ENCODE data around the gene CCNI2.

The CCNI2 gene

DNA sequence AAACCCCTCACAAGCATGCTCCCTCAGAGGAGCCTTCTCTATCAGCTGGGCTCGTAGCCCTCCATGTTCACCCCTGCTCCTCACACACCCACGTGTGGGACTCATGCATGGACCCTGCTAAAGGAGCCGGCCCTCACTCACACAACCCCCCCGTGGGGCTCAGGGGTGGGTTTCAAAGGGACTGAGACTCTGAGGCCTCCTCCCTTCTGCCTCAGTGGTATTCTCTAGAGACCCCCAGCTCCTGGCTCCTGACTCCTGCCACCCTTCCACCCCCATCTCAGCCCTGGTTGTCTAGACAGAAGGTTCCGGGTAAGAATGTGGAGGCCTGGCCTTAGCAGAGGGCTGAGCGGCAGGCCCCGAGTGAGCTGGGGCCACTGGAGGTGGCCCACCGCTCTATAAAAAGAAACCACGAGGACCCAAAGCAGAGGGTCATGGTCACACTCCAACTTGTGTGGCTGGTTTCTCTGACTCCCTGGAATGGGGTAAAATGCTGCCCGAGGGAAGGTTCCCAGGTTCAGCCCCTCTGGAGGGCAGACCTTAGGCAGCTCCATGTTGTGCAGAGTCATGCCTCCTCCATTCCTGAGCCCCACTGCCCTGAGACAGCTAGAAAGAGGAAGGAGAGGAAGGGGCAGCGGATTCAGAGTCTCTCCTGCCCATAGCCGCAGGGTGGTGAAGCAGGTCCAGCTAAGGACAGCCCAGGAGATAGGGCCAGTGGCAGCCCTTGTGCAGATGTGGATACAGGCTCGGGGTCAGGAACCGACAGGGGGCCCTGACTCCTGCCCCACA lies 19.0 kb downstream of the CCNI2 start:
- DNase-seq, result no peak

DNA sequence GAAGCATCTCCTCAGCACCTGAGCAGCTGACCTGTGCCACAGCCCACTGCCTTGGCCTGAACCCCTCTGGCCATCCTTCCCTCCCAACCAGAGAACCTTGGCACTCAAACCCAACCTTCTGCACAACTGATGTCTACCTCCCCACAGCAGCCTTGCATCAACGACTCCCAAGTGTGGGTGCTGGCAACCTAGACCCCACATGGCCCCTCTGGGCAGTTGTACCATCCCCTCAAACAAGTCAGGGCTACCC lies 19.5 kb downstream of the CCNI2 start:
- no peak for DNase-seq

DNA sequence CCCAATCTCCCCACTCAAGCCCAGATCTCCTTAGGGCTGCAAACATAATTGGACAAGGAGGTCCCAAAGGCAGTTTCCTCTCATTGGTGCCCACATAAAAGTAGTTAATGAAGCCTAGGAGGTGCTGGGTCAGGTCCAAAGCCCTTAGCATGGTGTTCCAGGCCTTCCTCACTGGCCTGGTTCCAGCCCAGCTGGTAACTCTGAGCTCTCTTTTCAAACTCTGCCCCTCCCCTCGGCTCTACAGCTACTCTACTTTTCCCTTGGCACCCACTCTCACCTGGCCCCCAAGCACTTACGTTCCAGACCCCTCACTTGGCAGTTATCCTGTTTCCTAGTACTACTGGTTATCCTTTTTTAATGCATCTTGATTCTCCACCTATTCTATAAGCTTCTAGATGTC lies 19.9 kb downstream of the CCNI2 start:
- DNase-seq, result no peak

DNA sequence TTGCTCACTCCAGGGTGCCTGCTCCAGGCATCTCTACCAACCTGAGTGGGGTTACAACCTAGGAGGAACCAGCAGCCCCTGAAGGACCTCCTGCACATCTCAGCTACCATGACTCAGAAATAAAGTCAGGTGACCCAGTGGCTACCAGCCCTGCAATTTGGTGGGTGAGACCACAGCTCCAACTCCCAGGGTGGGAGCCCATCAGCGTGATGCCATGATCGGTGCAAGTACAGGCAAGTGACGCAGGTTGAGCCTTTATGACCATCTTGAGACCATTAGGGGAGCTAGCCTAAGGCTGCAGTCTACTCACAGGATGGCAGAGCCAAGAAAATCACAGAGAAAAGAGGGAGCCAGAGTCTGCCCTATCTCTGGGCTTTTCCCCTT lies 21.3 kb downstream of the CCNI2 start:
- DNase-seq, result no peak

DNA sequence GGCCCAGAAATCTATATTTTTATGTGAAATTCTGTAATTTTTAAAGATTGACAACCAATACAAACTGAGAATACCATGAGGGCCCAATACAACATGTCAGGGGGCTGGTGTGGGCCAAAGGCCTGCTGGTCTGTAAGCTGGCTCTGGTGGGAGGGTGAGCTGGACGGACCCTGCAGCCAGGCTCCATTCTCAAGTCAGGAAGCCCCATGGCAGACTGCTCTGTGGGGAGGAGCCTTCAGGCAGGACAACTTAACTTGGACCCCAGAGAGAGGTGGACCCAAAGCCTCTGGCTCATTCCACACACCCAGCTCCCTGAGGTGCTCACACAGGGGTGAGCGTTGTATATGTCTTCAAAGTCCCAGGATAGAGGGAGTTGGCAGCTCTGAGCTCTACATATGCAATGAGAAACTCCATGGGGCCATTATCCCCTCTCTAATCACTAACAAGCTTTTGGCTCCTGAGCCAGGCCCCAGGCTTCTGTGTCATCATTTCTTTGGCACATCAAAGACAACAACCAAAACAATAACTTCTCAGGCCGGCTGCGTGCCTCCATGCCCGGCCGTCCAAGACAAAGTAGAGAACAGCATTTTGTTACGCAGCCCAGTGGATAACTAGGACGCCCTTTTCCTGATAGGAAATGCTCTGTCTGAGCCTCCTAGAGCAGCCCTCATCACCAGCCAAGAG lies 23.4 kb downstream of the CCNI2 start:
- no peak for DNase-seq

DNA sequence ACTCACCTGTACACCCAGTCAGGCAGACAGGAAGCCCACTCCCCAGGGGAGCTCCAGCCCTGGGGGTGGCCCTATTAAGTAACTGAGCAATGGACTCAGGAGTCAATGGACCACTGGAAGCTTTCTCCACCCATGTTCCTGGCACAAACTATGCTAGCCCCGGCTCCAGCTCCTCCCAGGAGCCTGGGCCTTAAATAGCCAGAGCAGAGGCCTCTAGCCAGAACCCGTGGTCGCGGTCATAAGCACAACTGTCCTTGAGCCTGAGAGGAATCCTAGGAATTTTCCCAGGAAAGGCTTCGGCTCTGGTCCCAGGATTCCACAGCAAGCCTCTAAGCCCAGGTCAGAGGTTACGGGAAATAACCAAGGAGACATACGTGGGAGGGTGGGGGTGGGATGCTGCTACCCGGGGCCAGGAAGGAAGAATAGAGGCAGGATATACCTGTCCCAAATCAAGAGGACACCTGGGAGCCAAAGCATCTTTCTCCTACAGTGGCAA lies 24.3 kb downstream of the CCNI2 start:
- DNase-seq, result no peak

DNA sequence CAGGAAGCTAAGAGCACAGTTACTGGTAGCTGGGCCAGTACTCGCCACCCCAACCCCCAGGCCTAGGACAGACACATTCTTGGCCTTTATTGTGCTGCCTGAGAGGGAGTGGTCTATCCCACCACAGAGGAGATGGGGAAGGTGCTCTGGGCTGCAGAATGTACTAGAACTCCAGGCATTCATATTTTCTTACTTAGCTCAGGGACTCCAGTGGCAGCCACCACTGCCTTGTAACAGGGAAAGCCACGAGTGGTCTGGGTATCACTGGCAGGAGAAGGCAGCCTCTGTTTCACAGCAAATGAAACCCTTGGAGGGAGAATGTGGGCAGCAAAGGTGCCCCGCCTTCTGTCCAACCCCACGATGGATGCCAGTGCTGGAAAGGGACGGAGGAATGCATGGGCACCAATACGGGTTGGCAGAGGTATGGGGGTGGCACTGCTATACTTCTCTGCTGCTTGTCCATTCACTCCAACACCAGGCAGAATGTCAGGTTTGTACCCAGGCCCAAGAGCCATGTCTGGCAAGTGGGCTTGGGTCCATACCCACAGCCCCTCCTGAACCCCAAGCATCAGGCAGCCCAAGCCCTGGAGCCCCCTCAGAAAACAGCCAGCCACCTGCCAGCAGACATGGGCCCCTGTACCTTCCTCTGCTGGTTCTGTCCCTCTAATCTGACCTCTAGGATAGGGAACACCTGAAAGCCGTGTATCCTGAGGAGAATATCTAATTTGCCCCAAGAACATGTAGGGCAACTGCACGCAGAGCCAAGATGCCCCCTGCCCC lies 25.3 kb downstream of the CCNI2 start:
- no peak for DNase-seq

DNA sequence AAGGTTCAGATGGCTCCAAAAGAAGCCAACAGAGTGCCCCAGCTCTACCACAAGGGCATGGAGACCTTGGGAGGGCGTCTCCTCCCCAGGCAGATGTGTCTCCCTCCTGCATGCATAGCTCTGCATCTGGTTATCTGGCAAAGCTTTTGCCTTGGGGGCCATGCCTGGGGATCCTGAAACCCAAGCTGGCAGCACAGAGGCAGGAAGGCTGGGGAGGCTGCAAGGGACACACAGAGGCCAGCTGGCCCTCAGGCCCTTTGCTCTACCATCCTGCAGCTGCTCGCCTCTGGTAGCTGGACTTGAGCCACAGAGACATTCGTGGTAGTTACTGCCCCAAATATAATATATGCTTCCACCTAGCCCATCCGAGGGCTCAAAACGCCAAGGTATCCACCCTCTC lies 25.9 kb downstream of the CCNI2 start:
- DNase-seq, result no peak

DNA sequence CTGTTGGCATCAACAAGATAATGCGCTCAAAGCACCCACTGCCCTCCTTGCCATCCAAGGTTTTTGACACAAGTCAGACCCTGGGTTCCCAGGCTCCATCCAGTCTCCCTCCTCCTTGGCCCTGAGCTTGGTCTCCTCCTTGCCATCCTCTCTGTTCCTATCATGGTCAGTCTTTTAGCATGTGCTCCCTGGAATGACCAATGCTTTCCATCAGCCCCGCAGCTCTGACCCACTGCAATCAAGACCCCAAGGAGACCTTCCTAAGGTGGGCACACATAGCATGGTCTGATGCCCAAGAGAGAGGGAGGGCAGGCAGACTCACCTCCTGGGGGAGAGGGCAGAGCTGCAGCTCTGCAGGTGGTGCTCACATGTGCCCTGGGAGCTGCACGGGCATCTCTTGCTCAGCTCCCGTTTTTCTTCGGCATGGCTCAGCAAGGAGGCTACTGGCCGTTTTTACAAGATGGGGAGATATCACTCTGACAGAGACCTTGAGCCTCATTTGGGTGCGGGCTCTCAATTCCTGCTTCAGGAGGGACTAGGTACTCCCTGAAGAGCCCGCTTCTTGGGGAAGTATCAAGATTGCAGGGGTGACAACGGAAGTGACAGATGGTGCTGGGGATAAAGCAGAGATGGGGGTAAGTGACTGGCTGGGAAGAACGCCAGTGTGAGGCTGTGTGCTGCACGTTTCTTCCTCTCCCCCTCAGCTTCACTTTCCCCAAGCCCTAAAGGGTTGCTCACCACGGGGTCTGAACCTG lies 26.6 kb downstream of the CCNI2 start:
- no peak for DNase-seq

DNA sequence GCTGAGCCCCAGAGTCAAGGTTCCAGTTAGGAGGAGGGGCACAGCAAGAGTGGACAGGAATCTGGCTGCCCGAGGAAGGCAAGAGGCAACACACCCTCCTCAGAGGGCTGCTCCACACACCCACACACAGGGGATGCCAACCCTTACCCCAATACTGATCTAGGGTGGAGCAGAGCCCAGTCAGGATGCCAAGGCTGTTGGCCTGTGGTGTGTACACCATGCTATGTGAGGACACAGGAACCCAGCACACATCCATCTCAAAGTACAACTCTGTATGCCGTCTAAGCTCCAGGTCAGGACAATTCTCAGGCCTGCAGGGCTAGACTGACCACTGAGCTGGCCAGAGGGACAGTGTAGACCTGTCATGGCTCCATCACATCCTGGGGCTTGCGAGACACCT lies 27.2 kb downstream of the CCNI2 start:
- no peak for DNase-seq

DNA sequence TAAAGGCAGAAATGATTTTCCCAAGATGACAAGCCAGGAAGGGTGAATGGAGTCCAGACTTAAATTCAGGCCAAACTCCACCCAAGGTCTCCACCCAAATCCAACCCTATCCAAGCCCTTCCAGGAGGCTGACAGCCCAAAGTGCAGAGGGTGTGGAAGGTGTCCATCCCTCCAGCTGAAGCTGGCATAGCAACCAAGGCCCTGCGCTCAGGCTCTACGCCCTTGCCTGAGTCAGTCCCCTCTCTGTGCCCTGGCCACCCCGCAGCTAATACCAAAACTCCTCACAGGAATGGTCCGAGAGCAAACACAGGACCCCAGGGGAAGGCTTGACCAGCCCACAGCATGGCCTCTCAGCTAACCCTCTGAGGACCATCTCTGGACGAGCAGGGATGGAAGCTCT lies 27.7 kb downstream of the CCNI2 start:
- no peak for DNase-seq

DNA sequence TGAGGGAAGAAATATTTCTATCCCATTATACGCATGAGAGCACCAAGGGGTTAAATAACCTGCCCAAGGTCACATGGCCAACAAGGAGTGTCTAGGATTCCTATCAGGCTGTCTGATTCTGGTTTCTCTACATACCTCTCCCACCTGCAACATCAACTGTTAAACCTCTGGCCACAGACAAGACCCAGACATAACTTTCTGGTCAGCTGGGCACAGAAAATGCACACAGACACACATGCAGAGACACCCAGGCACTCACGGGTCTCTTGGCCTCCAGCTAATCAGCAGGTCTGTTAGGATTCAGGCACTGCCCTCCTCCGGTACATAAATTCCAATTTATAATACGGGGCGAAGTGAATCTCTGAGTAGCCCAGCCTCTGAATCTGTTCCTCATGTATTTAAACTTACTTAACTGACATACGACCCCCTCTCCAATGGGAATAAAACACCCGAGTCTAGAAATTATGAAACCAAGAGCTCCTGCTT lies 28.3 kb downstream of the CCNI2 start:
- DNase-seq, result no peak

DNA sequence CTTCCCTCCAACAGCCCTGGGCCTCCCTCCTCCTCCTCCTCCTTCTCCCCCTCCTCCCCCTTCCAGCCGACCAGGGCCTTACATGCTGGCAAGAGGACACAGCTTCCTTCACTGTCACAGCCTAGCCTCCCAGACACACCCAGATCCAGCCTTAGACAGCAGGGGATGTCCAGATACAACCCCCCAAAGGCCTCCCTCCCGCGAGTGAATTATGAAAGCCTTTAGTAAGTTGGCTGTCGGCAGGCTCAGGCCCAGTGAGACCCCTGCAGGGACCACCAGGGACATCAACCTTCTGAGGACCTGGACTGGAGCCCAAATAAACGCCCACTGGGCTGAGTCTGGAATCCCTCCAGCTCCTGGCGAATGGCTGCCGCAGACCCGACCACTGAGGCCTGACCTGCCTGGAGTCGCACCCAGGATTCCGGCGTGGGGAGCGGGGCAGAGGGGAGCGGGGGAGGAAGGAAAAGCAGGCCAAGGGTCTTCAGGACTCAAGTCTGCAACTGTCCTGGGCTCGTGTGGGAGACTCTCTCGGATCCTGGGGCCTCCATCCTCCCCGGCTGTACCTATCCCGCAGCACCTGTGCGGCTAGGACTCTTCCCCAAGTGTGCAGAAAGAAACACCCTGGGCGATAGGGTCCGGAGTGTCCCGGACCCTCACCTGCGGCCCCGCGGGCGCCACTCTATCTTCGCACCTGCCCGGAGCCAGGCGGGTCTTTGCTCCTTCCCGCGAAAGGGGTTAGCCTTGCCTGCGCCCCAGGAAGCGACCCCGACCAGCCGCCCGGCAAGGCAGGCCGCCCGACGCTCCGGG lies 29.1 kb downstream of the CCNI2 start:
- DNase-seq, result no peak

DNA sequence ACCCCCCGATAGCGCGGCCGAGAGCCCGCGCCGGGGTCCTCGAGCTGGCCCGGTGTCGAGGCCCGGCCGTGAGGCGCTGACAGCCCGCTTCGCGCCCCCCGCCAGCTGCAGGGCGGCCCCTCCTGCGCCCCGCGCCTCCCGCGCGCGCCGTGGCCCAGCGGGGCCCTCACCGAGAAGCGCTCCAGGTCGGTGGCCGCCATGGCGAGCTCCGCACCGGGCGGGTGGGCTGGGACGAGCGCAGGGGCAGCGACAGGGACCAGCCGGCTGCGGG lies 29.6 kb downstream of the CCNI2 start:
- DNase-seq, result no peak

DNA sequence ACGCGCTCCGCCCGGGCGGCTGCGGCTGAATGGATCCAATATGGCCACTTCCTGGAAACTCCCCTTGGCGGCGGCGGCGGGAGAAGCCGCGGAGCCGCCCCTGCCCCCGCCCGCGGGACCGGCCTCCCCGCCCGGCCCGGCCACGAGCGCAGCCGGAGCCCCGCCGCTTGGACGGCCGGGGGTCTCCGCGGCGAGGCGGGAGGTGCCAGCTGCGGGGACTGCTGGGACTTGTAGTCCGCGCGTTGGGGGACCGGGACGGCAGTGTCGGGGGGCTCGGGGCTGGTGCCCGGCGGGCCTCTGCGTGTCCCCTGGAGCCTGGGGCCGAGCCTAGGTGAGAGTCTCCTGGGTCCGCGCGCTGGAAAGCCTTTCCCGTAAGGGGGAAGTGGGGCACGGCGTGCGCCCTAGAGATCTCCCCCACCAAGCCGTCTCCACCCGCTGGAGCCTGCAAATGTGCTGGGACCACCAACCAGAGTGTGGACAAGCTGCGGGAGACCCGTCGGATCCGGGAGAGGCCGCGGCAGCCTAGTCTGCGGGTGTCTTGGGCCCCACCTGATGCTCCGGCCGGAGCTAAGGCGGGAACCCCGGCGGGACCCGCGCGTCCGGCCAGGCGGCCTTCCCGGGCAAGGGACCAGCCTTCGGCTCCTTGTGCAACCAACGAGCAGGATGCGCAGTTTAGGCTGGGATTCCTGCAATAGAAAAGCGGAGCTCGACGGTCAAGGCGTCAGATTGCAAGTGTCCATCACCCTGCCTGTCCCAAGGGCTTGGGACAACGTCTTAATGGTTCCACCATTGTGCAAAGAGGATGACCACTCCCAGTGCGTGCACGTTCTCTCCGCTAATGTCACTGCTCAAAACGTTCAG lies 30.2 kb downstream of the CCNI2 start, which contains the start of gene SEPTIN8:
Gene SEPTIN8 (minus strand): TSS at position 31 of the 861 bp plus-strand sequence. CDS start 102 bp downstream, outside the sequence.
- DNase-seq, result peak; percentile 36 to 52

DNA sequence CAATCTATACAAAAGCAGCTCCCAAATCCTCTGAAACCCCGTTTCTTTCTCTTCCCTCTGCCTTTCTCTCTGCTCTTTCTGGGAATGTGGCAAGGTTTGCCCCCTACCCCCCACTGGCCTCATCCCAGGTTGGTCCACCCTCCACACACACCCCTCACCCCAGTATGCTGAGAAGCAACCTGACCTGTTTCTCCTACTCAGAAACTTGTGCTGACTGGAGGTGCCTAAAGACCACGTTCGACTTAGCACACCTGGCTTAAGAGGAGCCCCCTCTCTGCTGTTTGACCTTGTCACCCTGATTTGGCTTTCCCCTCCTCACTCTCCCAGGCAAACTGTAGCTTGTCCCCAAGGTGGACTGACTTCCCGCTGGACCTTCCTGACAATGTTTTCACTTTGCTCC lies 30.9 kb downstream of the CCNI2 start:
- DNase-seq, result no peak

DNA sequence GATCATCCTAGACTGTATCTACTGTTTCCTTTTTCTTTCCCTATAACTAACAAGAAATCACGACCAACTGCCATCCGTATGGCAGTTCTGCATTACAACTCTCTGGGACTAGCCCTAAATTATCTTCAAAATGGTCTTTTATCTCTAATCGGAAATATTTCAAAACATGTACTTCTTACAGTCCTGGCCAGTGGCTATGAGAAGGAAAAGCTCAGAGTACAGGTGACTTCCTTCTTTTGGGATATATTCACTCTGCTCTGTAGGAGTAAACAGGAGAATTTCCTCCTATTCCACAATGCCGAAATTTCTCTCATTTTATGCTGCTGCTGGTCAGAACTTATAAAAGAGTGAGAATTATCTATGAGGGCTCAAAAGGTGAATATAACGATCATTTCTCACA lies 31.6 kb downstream of the CCNI2 start:
- DNase-seq, result no peak

DNA sequence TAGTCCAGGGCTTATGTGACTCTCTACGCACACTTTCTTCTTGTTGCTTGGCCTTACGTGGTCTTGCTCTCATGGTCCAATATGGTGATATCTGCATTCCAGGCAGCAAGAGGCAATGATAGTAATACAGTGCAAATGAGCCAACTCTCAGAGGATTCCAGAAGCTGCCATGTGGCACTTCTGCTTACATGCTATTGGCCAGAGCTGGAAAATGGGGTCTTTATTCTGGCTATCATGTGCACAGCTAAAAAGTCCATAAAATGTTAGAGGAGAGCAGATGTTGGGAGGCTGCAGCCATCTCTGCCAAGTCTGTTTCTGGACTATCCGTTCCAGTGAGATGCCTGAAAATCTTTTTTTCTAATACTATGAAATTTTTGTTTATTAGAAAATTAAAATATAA lies 32.7 kb downstream of the CCNI2 start:
- DNase-seq, result no peak

DNA sequence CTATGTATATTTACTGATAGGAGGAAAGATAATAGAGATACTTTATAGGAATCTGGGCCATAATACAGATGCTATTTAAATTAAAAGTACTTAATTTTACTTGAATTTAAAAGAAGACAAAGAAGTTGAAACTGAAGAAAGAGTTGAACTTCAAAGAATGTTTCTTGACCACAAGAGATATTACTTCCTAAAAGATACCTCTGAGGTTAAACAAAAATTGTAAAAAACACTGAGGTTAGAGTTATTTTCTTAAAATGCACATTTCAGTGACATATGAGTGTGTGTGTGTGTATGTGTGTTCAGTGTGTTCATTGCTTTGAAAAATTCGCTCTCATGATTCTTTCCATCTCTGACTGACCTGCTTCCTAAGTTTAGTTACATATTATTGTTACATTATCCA lies 33.4 kb downstream of the CCNI2 start:
- DNase-seq, result no peak

DNA sequence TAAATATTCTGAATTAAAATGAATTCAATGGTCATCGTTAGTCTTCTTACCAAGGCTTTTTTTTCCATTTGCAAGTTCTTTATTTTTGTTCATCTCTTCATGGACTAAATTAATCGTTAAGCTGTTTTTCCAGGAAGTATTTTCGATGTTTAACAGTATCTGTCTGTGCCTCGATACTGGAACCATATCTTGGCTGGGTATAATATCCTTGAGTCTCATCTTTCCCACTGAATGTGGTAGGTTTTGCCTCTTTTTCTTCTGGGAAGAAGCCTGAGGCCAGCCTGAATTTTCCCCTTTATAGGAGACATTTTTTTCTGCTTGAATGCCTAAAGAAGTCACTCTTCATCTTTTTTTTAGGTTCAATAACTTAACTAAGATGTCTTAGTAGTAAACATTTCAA lies 33.8 kb downstream of the CCNI2 start:
- DNase-seq, result no peak

DNA sequence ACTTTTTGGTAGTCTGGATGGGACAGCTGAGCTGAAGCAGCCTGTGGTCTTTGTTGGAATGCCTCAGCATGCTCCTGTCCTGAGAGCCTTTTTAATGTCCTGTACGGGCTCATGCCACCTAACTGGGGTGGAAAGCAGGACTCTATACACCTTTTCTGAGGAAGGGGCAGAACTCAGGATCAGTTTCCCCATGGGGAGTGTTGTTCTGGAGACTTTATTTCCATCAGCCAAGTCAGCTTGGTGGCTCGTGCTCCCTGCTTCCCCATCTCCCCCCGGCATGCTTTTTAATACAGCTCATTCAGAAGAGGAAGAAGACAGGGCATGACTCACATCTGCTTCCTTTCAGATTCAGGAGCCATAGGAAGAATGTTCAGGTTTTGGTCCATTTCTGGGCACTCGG lies 34.9 kb downstream of the CCNI2 start:
- DNase-seq, result no peak

All from CD4-positive, alpha-beta T cell treated with Interleukin-1 beta for 1 hour (primary cell).